Nephron (organoid): Measurements from ENCODE around the gene LEMD2.

Source experiments
- H3K27ac Mint-ChIP-seq, 3 experiments: 2 replicates each; pipeline ENCODE4 v1.8.0; 2020; ENCODE audit warnings: mixed read lengths in 3 of 3, mild to moderate bottlenecking in 2 of 3, moderate library complexity in 1 of 3
- H3K27me3 Mint-ChIP-seq: 2 replicates; pipeline ENCODE4 v1.8.0; 2021; ENCODE audit warnings: low read depth, mild to moderate bottlenecking, moderate library complexity, mixed read lengths
- H3K36me3 Mint-ChIP-seq: 2 replicates; pipeline ENCODE4 v1.8.0; 2020; ENCODE audit warnings: low read depth, mixed read lengths
- H3K4me1 Mint-ChIP-seq: 2 replicates; pipeline ENCODE4 v1.8.0; 2020; ENCODE audit warnings: mixed read lengths
- H3K4me3 Mint-ChIP-seq, 3 experiments: 2 replicates each; pipeline ENCODE4 v1.8.0; 2020; ENCODE audit warnings: mild to moderate bottlenecking in 3 of 3, mixed read lengths in 3 of 3, moderate library complexity in 2 of 3
- H3K9me3 Mint-ChIP-seq: 2 replicates; pipeline ENCODE4 v1.8.0; 2020; ENCODE audit warnings: mixed read lengths
- CTCF ChIP-seq, 3 experiments: fragments of 200-600 bp; sonication (generic); IDR thresholded peaks; one replicate each; pipeline ENCODE4 v1.5.0; 2021; ENCODE audit warnings: antibody characterized with exemption in 3 of 3; ENCODE audit not compliant: unreplicated experiment in 3 of 3

LEMD2 gene

DNA sequence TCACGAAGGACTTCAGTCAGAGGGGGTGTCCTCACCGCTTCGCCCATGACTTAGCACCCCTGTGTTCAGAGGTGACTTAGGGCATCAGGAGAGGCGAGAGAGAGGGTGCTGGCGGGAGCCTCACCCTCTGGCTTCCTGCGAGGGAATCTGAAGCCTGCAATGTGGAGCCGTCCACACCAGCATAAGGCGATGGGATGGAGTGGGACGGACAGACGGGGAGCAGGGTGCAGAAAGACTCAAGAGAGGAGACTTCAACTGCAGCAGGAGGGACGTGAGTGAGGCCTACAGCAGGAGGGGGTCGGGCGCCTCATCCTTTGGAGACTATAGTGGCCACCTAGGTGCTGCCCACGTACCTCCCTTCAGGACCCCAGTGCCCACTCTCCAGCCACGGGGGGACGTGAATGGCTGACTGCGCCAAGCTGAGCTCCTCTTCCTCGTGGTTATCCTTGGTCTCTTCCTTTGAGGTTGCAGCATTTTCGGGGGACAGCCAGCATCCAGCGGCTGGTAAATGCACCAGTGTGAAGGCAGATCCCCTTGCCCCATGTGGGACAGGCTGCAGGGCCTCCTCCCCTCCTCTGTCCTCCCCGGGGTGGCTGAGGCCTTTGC lies 41.8 kb upstream of the LEMD2 start:
- peaks cover 3% of the 10 kb centered on the region for H3K9me3 Mint-ChIP-seq
- H3K4me3 Mint-ChIP-seq: no peak overlapping the region
- no peak overlapping the region for H3K27ac Mint-ChIP-seq
- no peak for TF ChIP-seq CTCF (IDR thresholded peaks at IDR 0.05; ENCODE audit: unreplicated experiment in 3 of 3)
- H3K36me3 Mint-ChIP-seq: peaks cover 4% of the 10 kb centered on the region
- peaks cover 26% of the 10 kb centered on the region for H3K4me1 Mint-ChIP-seq
- peaks cover 25% of the 10 kb centered on the region for H3K27me3 Mint-ChIP-seq

GRCh38 chr6:33828764-33829731 lies 40.1 kb upstream of the LEMD2 start:
- peaks cover 3% of the 10 kb centered on the region for H3K9me3 Mint-ChIP-seq
- H3K27me3 Mint-ChIP-seq: peaks cover 30% of the 10 kb centered on the region
- TF ChIP-seq CTCF (IDR thresholded peaks at IDR 0.05; ENCODE audit: unreplicated experiment in 3 of 3): no peak
- peaks cover 30% of the 10 kb centered on the region for H3K4me1 Mint-ChIP-seq
- H3K36me3 Mint-ChIP-seq: peaks cover 4% of the 10 kb centered on the region
- H3K27ac Mint-ChIP-seq: peak overlapping the region in 1 of 3 experiments; percentile 52
- H3K4me3 Mint-ChIP-seq: no peak overlapping the region

GRCh38 chr6:33828452-33828763 lies 39.5 kb upstream of the LEMD2 start:
- TF ChIP-seq CTCF (IDR thresholded peaks at IDR 0.05; ENCODE audit: unreplicated experiment in 3 of 3): no peak
- Mint-ChIP-seq H3K36me3 (no peaks in the 10 kb centered on the region), H3K27ac (peak overlapping the region in 2 of 3 experiments; percentile 22 to 73), H3K9me3 (no peaks in the 10 kb centered on the region), H3K27me3 (peaks cover 30% of the 10 kb centered on the region), H3K4me3 (no peak overlapping the region), H3K4me1 (peaks cover 31% of the 10 kb centered on the region)

GRCh38 chr6:33827546-33828451 lies 38.9 kb upstream of the LEMD2 start:
- H3K36me3 Mint-ChIP-seq: no peaks in the 10 kb centered on the region
- no peak overlapping the region for H3K4me3 Mint-ChIP-seq
- H3K4me1 Mint-ChIP-seq: peaks cover 31% of the 10 kb centered on the region
- H3K27me3 Mint-ChIP-seq: peaks cover 30% of the 10 kb centered on the region
- H3K27ac Mint-ChIP-seq: peak overlapping the region in 2 of 3 experiments; percentile 22 to 73
- no peaks in the 10 kb centered on the region for H3K9me3 Mint-ChIP-seq
- no peak for TF ChIP-seq CTCF (IDR thresholded peaks at IDR 0.05; ENCODE audit: unreplicated experiment in 3 of 3)

GRCh38 chr6:33826537-33826936 lies 37.6 kb upstream of the LEMD2 start:
- Mint-ChIP-seq H3K4me1 (peaks cover 31% of the 10 kb centered on the region), H3K36me3 (no peaks in the 10 kb centered on the region), H3K4me3 (no peak overlapping the region), H3K27me3 (peaks cover 34% of the 10 kb centered on the region), H3K27ac (no peak overlapping the region), H3K9me3 (no peaks in the 10 kb centered on the region)
- TF ChIP-seq CTCF (IDR thresholded peaks at IDR 0.05; ENCODE audit: unreplicated experiment in 3 of 3): no peak
